HCT116 (cell line): Measurements from ENCODE around the gene DUSP16. TPM values are rescaled to one million over a fixed set of nuclear protein-coding genes. Genes with fewer than 3 reads are reported as not detected.

ENCODE experiments used
- ATAC-seq: fragments of 200-7000 bp; cut with Tn5 transposase; 2 replicates; pipeline ENCODE4 v1.9.1; 2020; ENCODE audit warnings: mild to moderate bottlenecking, moderate library complexity
- BruUV-seq: library from RNA; stranded (reverse); fragments of 400-500 nt; replicated peaks from 2 replicates; lab custom pipeline; 2021; lab: Mats Ljungman, UMichigan
- CTCF ChIA-PET: fragments of 300-600 bp; sonication (Branson Sonifier 250); formaldehyde crosslinking; loops from one replicate; lab custom pipeline; 2021; ENCODE audit warnings: antibody characterized with exemption; lab: Charles Lee
- POLR2A ChIA-PET: fragments of 300-600, 350-600 bp; sonication (Branson Sonifier 250); formaldehyde crosslinking; loops from one replicate; lab custom pipeline; 2021; ENCODE audit warnings: antibody characterized with exemption; lab: Charles Lee
- RAD21 ChIA-PET, 2 experiments: fragments of 300-600 bp; sonication (Branson Sonifier 250); formaldehyde crosslinking; loops; one replicate each; lab custom pipeline; 2023; ENCODE audit warnings: low total read pairs in 2 of 2; ENCODE audit not compliant: uncharacterized antibody in 2 of 2, unreplicated experiment in 2 of 2, low non-redundant PET in 1 of 2; lab: Charles Lee
- DNase-seq: peaks from one replicate; pipeline ENCODE4 v3.0.0-alpha.2; 2010; ENCODE audit warnings: low read depth, low spot score
- H2AFZ ChIP-seq: fragments of 200-600 bp; shearing (Covaris generic), sonication (generic); 2 replicates; pipeline ENCODE4 v1.6.1; 2017; ENCODE audit warnings: low read depth, mixed run types, mixed read lengths, antibody characterized with exemption, low read length; ENCODE audit not compliant: poor library complexity, severe bottlenecking
- H3K27ac ChIP-seq: 2 replicates; pipeline ENCODE4 v1.5.1; 2012; ENCODE audit warnings: low read depth, low read length
- H3K27me3 ChIP-seq: fragments of 200-600 bp; sonication (generic); 2 replicates; pipeline ENCODE4 v1.6.1; 2016; ENCODE audit warnings: mixed run types, low read length, mixed read lengths; ENCODE audit not compliant: insufficient read depth
- H3K36me3 ChIP-seq, 2 experiments: fragments of 200-500 bp in 1 of 2; fragments of 200-600 bp in 1 of 2; sonication (Bioruptor generic) in 1 of 2; sonication (generic) in 1 of 2; 2 replicates each; pipeline versions ENCODE4 v1.5.1 to v1.6.1; 2014 to 2016; ENCODE audit warnings: low read length in 2 of 2, inconsistent platforms in 1 of 2, mixed read lengths in 1 of 2, mixed run types in 1 of 2; ENCODE audit not compliant: insufficient read depth in 2 of 2, control insufficient read depth in 1 of 2
- H3K4me1 ChIP-seq, 2 experiments: fragments of 200-600 bp in 1 of 2; sonication (generic) in 1 of 2; 2 replicates each; pipeline versions ENCODE4 v1.5.1 to v1.6.1; 2012 to 2017; ENCODE audit warnings: low read length in 2 of 2, inconsistent platforms in 1 of 2, mild to moderate bottlenecking in 1 of 2, mixed read lengths in 1 of 2, mixed run types in 1 of 2, moderate library complexity in 1 of 2; ENCODE audit not compliant: insufficient read depth in 2 of 2, control insufficient read depth in 1 of 2
- H3K4me2 ChIP-seq: fragments of 200-600 bp; sonication (generic); 2 replicates; pipeline ENCODE4 v1.6.1; 2017; ENCODE audit warnings: mixed run types, low read length, mixed read lengths
- H3K4me3 ChIP-seq, 2 experiments: fragments of 200-600 bp in 1 of 2; sonication (generic) in 1 of 2; replicated peaks in 1 of 2; 2 replicates each; pipeline ENCODE4 v1.5.1; 2011 to 2016; ENCODE audit warnings: low read length in 2 of 2, control low read depth in 1 of 2, low read depth in 1 of 2, mild to moderate bottlenecking in 1 of 2, mixed read lengths in 1 of 2, mixed run types in 1 of 2
- H3K79me2 ChIP-seq: fragments of 200-600 bp; sonication (generic); 2 replicates; pipeline ENCODE4 v1.6.1; 2017; ENCODE audit warnings: mild to moderate bottlenecking, mixed run types, low read length, moderate library complexity, mixed read lengths; ENCODE audit not compliant: insufficient read depth
- H3K9ac ChIP-seq: fragments of 200-600 bp; sonication (generic); 2 replicates; pipeline ENCODE4 v1.6.1; 2016; ENCODE audit warnings: low read length, mixed read lengths
- H3K9me2 ChIP-seq: fragments of 200-600 bp; sonication (generic), shearing (Covaris generic); 2 replicates; pipeline ENCODE4 v1.6.1; 2017; ENCODE audit warnings: mixed run types, mild to moderate bottlenecking, moderate library complexity; ENCODE audit not compliant: insufficient read depth
- H3K9me3 ChIP-seq, 2 experiments: fragments of 200-500 bp in 1 of 2; fragments of 200-600 bp in 1 of 2; sonication (Bioruptor generic) in 1 of 2; sonication (generic) in 1 of 2; 2 replicates each; pipeline ENCODE4 v1.6.1; 2014 to 2017; ENCODE audit warnings: low read length in 2 of 2, mixed read lengths in 2 of 2, inconsistent platforms in 1 of 2, low read depth in 1 of 2, mild to moderate bottlenecking in 1 of 2, mixed run types in 1 of 2, moderate library complexity in 1 of 2; ENCODE audit not compliant: control insufficient read depth in 1 of 2, insufficient read depth in 1 of 2
- H4K20me1 ChIP-seq: fragments of 200-600 bp; sonication (generic), shearing (Covaris generic); 2 replicates; pipeline ENCODE4 v1.6.1; 2017; ENCODE audit warnings: mixed run types, mild to moderate bottlenecking, moderate library complexity; ENCODE audit not compliant: insufficient read depth
- CBX3 ChIP-seq: IDR thresholded peaks from 2 replicates; pipeline ENCODE4 v1.6.1; 2012; ENCODE audit warnings: low read depth
- CEBPB ChIP-seq: IDR thresholded peaks from 2 replicates; pipeline ENCODE4 v1.6.1; 2012; ENCODE audit warnings: low read depth
- EGR1 ChIP-seq: IDR thresholded peaks from 2 replicates; pipeline ENCODE4 v1.6.1; 2012; ENCODE audit warnings: low read depth
- ELF1 ChIP-seq: IDR thresholded peaks from 2 replicates; pipeline ENCODE4 v1.6.1; 2012; ENCODE audit warnings: low read depth, borderline replicate concordance
- EZH2 ChIP-seq: fragments of 200-600 bp; sonication (generic); IDR thresholded peaks from 2 replicates; pipeline ENCODE4 v1.6.1; 2017; ENCODE audit warnings: antibody characterized with exemption, mixed run types
- FOSL1 ChIP-seq: IDR thresholded peaks from 2 replicates; pipeline ENCODE4 v1.6.1; 2012; ENCODE audit warnings: low read depth
- JUND ChIP-seq: IDR thresholded peaks from 2 replicates; pipeline ENCODE4 v1.6.1; 2012
- MAX ChIP-seq: IDR thresholded peaks from 2 replicates; pipeline ENCODE4 v1.6.1; 2012
- POLR2A ChIP-seq: IDR thresholded peaks from 2 replicates; pipeline ENCODE4 v1.7.0; 2011; ENCODE audit warnings: borderline replicate concordance; ENCODE audit not compliant: insufficient read depth, insufficient read length; ENCODE audit errors: extremely low read depth
- POLR2AphosphoS5 ChIP-seq: IDR thresholded peaks from 2 replicates; pipeline ENCODE4 v1.6.1; 2011; ENCODE audit warnings: mild to moderate bottlenecking, low read depth, low read length, moderate library complexity
- RAD21 ChIP-seq: IDR thresholded peaks from 2 replicates; pipeline ENCODE4 v1.6.1; 2012; ENCODE audit warnings: low read depth, mild to moderate bottlenecking
- YY1 ChIP-seq: IDR thresholded peaks from 2 replicates; pipeline ENCODE4 v1.6.1; 2011; ENCODE audit warnings: low read length, low read depth, moderate library complexity, mild to moderate bottlenecking; ENCODE audit not compliant: insufficient replicate concordance; ENCODE audit errors: extremely low read depth
- ZFX ChIP-seq: fragments of 450-650 bp; IDR thresholded peaks from 2 replicates; pipeline ENCODE4 v1.6.1; 2017
- ZNF274 ChIP-seq: fragments of 200-500 bp; sonication (Bioruptor generic); IDR thresholded peaks from 2 replicates; pipeline ENCODE4 v1.6.1; 2014; ENCODE audit warnings: mild to moderate bottlenecking, low read depth, low read length, inconsistent platforms
- intact Hi-C: fragments of 100-400 bp; cut with micrococcal nuclease; formaldehyde crosslinking; loops from 2 replicates; pipeline ENCODE4 v1.10.0; 2022
- total RNA-seq: library from RNA; stranded (reverse); gene quantifications from one replicate; pipeline ENCODE4 v1.2.1, GENCODE V29; 2021; ENCODE audit not compliant: unreplicated experiment

DUSP16 gene
- total RNA-seq, 1 experiment from 2014 or later = 13.4 TPM

- TF ChIP-seq POLR2A (no peak), CBX3 (no peak), ELF1 (no peak), YY1 (no peak), FOSL1 (no peak), ZNF274 (no peak), CEBPB (no peak), EGR1 (no peak), EZH2 (no peak), POLR2AphosphoS5 (no peak), RAD21 (no peak), MAX (no peak), JUND (no peak), ZFX (no peak)
- H4K20me1 ChIP-seq = no peaks in the 10 kb centered on the region
- no peak overlapping the region for H2AFZ ChIP-seq
- no peak overlapping the region for H3K4me2 ChIP-seq
- ChIA-PET RAD21 (no interaction called here), POLR2A (no interaction called here), CTCF (no interaction called here)
- no peak overlapping the region for H3K27ac ChIP-seq
- intact Hi-C loops = no loop called here
- H3K9ac ChIP-seq = no peak overlapping the region
- ATAC-seq (no peak), DNase-seq (no peak)
- H3K36me3 ChIP-seq = no peaks in the 10 kb centered on the region; a peak in 1 of 4 replicates
- H3K27me3 ChIP-seq = no peaks in the 10 kb centered on the region
- no peaks in the 10 kb centered on the region for H3K79me2 ChIP-seq
- H3K9me3 ChIP-seq = no peaks in the 10 kb centered on the region
- no peaks in the 10 kb centered on the region for H3K9me2 ChIP-seq
- H3K4me3 ChIP-seq = no peak overlapping the region
- no TSS peak for BruUV-seq
- no peaks in the 10 kb centered on the region for H3K4me1 ChIP-seq
Observed at GRCh38 chr12:12482959-12483358, 79.7 kb downstream of the DUSP16 start.
